ENCODE measurements around the gene GPR78.
"Not testable (repeated sequence)": the region's sequence is repeated elsewhere in the genome, so short reads cannot be mapped to it uniquely, and the experiment has no call there.

Gene GPR78

DNA sequence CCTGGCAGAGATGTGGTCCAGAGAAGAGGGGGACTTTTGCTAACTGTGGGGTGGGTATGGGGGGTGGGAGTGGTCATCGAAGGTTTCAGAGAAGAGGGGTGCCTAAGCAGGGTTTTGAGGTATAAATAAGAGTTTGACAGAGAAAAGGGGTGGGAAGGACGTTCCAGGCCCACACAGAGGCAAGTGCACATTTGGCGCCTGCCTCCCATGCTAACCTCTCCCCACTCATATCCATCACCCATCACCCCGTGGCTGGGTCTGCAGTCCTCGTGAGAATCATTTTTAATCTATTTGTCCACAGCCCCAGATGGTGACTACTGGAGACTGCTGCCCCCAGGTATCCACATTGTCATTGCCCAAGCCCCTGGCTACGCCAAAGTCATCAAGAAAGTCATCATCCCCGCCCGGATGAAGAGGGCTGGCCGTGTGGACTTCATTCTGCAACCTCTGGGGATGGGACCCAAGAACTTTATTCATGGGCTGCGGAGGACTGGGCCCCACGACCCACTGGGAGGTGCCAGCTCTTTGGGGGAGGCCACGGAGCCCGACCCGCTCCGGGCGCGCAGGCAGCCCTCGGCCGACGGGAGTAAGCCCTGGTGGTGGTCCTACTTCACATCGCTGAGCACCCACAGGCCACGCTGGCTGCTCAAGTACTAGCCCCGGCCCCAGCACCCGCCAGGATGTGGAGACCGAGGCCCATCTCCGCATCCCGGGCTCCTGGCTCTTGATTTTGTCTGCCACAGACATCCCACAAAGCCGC lies 38.9 kb downstream of the GPR78 start:
- no peak for DNase-seq

DNA sequence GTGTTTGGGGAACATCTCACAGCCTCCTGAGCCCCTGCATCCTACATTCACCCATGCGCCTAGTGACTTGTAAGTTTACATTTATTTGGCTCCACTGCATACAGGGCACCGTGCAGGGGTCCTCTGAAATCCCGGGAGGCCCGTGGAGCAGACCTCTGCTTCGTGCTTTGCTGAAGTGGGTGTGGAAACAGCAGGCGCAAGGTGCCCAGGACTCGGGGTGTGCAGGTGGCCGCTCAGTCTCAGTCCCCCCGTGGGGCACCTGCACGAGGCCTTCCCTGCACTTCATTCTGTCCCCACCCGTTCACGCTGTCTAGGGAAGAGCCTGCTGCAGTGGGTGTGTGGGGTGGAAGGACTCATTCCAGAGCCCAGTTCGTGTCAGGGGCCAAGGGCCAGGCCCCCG lies 40.9 kb downstream of the GPR78 start:
- not testable (repeated sequence) for DNase-seq

DNA sequence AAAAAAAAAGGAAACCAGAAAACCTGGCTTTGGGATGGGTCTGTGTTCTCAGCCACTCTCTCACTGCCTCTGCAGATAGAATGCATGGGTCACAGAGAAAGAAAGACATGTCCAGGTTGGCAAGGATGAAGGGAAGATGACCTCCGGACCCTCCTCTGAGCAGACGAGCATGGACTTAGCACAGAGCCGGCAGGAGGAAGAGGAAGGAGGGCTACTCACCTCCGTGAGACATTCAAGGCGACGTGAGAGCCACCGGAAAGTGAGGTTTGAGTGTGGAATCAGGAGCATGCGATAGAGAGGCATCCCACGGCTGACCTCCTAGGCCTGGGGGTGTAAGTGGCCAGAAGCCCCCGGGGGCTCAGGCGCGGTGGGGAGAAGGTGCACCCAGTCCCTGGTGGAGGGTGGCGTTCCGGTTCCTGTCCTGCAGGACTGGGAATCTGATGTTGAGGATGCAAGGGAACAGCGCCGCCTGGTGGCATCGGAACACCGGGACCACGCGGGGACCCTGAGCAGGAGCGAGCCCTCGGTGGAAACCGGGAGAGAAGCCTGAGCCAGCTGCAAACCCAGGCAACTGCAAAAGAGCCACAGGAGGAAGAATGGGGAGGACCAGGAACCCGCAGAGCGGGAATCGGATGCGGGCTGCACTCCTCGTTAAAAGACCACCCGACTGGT lies 44.5 kb downstream of the GPR78 start:
- DNase-seq: not testable (repeated sequence)

DNA sequence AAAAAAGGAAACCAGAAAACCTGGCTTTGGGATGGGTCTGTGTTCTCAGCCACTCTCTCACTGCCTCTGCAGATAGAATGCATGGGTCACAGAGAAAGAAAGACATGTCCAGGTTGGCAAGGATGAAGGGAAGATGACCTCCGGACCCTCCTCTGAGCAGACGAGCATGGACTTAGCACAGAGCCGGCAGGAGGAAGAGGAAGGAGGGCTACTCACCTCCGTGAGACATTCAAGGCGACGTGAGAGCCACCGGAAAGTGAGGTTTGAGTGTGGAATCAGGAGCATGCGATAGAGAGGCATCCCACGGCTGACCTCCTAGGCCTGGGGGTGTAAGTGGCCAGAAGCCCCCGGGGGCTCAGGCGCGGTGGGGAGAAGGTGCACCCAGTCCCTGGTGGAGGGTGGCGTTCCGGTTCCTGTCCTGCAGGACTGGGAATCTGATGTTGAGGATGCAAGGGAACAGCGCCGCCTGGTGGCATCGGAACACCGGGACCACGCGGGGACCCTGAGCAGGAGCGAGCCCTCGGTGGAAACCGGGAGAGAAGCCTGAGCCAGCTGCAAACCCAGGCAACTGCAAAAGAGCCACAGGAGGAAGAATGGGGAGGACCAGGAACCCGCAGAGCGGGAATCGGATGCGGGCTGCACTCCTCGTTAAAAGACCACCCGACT lies 50.2 kb downstream of the GPR78 start:
- DNase-seq: not testable (repeated sequence)

DNA sequence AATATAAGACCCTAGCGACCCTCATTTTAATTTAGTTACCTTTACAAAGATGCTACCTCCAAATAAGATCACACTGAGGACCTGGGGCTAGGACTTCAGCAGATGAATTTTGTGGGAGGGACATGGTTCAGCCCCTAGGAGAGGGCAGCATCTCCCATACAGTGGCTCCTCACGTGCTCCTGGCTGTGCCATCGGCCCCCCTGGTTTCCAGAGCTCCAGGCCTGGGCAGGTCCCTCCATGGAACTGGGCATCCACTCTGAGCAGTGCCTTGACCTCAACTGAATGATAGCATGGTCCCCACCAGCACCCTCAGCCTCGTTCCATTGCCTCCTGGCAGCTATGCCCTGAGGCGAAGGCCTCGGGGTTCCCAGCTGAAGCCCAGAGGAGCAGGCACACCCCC lies 51.7 kb downstream of the GPR78 start:
- DNase-seq: not testable (repeated sequence)

DNA sequence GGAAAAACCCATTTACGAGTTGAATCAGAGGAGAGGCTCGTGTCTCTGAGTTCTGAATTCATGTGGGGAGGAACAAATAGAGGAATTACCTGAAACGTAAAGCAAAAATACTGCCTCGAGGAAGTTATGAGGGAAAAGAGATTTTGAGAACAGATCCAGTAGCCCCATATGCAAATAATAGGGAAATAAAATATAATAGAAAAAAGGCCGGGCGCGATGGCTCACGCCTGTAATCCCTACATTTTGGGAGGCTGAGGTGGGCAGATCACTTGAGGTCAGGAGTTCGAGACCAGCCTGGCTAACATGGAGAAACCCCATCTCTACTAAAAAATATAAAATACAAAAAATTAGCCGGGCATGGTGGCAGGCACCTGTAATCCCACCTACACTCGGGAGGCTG lies 54.6 kb downstream of the GPR78 start:
- not testable (repeated sequence) for DNase-seq

DNA sequence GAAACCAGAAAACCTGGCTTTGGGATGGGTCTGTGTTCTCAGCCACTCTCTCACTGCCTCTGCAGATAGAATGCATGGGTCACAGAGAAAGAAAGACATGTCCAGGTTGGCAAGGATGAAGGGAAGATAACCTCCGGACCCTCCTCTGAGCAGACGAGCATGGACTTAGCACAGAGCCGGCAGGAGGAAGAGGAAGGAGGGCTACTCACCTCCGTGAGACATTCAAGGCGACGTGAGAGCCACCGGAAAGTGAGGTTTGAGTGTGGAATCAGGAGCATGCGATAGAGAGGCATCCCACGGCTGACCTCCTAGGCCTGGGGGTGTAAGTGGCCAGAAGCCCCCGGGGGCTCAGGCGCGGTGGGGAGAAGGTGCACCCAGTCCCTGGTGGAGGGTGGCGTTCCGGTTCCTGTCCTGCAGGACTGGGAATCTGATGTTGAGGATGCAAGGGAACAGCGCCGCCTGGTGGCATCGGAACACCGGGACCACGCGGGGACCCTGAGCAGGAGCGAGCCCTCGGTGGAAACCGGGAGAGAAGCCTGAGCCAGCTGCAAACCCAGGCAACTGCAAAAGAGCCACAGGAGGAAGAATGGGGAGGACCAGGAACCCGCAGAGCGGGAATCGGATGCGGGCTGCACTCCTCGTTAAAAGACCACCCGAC lies 55.8 kb downstream of the GPR78 start:
- DNase-seq: not testable (repeated sequence)

Data from T1000 (cell line).